Stomach (tissue), 9 donors: ENCODE measurements around the gene MLXIPL. TPM values are rescaled to one million over a fixed set of nuclear protein-coding genes. Genes with fewer than 3 reads are reported as not detected.
"Not testable (repeated sequence)": the region's sequence is repeated elsewhere in the genome, so short reads cannot be mapped to it uniquely, and the experiment has no call there.

Experiments
- DNase-seq, 2 donors: peaks; one replicate each; pipeline versions ENCODE4 v3.0.0 to v3.0.0-alpha.2; 2013 to 2019
- H3K27ac ChIP-seq, 5 donors: fragments of 200-600 bp in 4 of 5; sonication (generic) in 4 of 5; one replicate each; pipeline ENCODE4 v1.5.1; 2013 to 2019; ENCODE audit warnings: mild to moderate bottlenecking in 1 of 5, moderate library complexity in 1 of 5
- H3K27me3 ChIP-seq, 3 donors: fragments of 200-600 bp; sonication (generic); one replicate each; pipeline ENCODE4 v1.5.1; 2017 to 2019; ENCODE audit warnings: mixed run types in 1 of 3
- H3K36me3 ChIP-seq, 4 donors: fragments of 200-600 bp; sonication (generic); 1 replicate in 3 of 4; 2 replicates in 1 of 4; pipeline ENCODE4 v1.5.1; 2016 to 2019
- H3K4me1 ChIP-seq, 4 donors: fragments of 200-600 bp; sonication (generic); one replicate each; pipeline ENCODE4 v1.5.1; 2016 to 2019
- H3K4me3 ChIP-seq, 4 donors: fragments of 200-600 bp; sonication (generic) in 3 of 4; one replicate each; pipeline ENCODE4 v1.5.1; 2016 to 2019; ENCODE audit warnings: mild to moderate bottlenecking in 1 of 4
- H3K9me3 ChIP-seq, 4 donors: fragments of 200-600 bp; sonication (generic); one replicate each; pipeline ENCODE4 v1.5.1; 2016 to 2019
- CTCF ChIP-seq, 7 experiments: fragments of 450-650 bp in 4 of 7; fragments of 200-600 bp in 3 of 7; sonication (generic) in 3 of 7; IDR thresholded peaks; one replicate each; pipeline ENCODE4 v1.5.1; 2016 to 2019; ENCODE audit warnings: antibody characterized with exemption in 7 of 7, control low read depth in 2 of 7, mild to moderate bottlenecking in 1 of 7
- EP300 ChIP-seq: sonication (generic); formaldehyde crosslinking; IDR thresholded peaks from one replicate; pipeline ENCODE4 v1.6.1; 2017; ENCODE audit warnings: antibody characterized with exemption
- POLR2A ChIP-seq, 4 donors: fragments of 450-650 bp; IDR thresholded peaks; one replicate each; pipeline ENCODE4 v1.6.1; 2016; ENCODE audit warnings: antibody characterized with exemption in 4 of 4, control low read depth in 2 of 4, mild to moderate bottlenecking in 1 of 4, moderate library complexity in 1 of 4
- POLR2AphosphoS5 ChIP-seq, 3 donors: sonication (generic); formaldehyde crosslinking; IDR thresholded peaks; one replicate each; pipeline ENCODE4 v1.6.1; 2016; ENCODE audit warnings: antibody characterized with exemption in 3 of 3
- WGBS, 5 donors: extraction: QIAGEN DNeasy Blood & Tissue Kit in 3 of 5; methylation state at CpG; one replicate each; pipeline versions ENCODE4 v1.1.5 to v1.1.7; 2013 to 2018; 5-methylcytosine and 5-hydroxymethylcytosine counted together
- intact Hi-C: fragments of 100-400 bp; cut with DNase I; formaldehyde crosslinking; loops from one replicate; pipeline ENCODE4 v1.15.1; 2023; ENCODE audit warnings: low total_unique reads
- polyA plus RNA-seq, 3 donors: library from polyadenylated mRNA; stranded (reverse); fragments of 200-250 nt; gene quantifications; one replicate each; pipeline ENCODE4 v1.2.3, GENCODE V29; 2013
- total RNA-seq, 5 donors: library from RNA; depleted of rRNA; stranded (reverse); fragments of >200 nt; gene quantifications; one replicate each; pipeline versions ENCODE4 v1.1.0 to v1.2.3, GENCODE V29; 2014 to 2016
- donor health status: healthy with polysubstance abuse.
- donor health status: Bipolar disorder and iron deficiency.
- donor health status: healthy.

The MLXIPL gene
- total and polyA plus RNA-seq, 8 donors: 2.4 to 102 (median 9.2) TPM

- WGBS, 5 donors: 64 to 81% (median 71%) methylated on average over 4 of the region's 4 CpGs
- Histone ChIP-seq H3K4me3 (no peak overlapping the region), H3K4me1 (peaks cover 8 to 23% (median 14%) of the 10 kb centered on the region in 4 donors), H3K36me3 (no peaks in the 10 kb centered on the region), H3K9me3 (no peaks in the 10 kb centered on the region), H3K27me3 (peaks cover 0 to 49% (median 33%) of the 10 kb centered on the region in 3 donors), H3K27ac (no peak overlapping the region)
- TF ChIP-seq POLR2AphosphoS5 (IDR thresholded peaks at IDR 0.05): no peak
- TF ChIP-seq CTCF (IDR thresholded peaks at IDR 0.05): no peak
- no peak for TF ChIP-seq POLR2A (IDR thresholded peaks at IDR 0.05)
- TF ChIP-seq EP300: no peak
- intact Hi-C loops: no loop called here
- DNase-seq: peak in 1 of 2 donors; percentile 46
Observed at GRCh38 chr7:73618538-73618937, 5.8 kb downstream of the MLXIPL start.

GRCh38 chr7:73617520-73617919 is 6.8 kb downstream of the MLXIPL start:
- intact Hi-C loops, H3K4me3 ChIP-seq, H3K9me3 ChIP-seq, H3K27ac ChIP-seq, DNase-seq, H3K36me3 ChIP-seq: not testable (repeated sequence)
- Histone ChIP-seq H3K27me3 (peaks cover 0 to 49% (median 30%) of the 10 kb centered on the region in 3 donors), H3K4me1 (peaks cover 0 to 22% (median 9%) of the 10 kb centered on the region in 4 donors)
- WGBS, 5 donors: 91 to 98% (median 94%) methylated on average over 9 of the region's 9 CpGs

GRCh38 chr7:73615886-73616285 is 8.4 kb downstream of the MLXIPL start:
- WGBS, 5 donors: 54 to 81% (median 75%) methylated on average over 3 to 4 of the region's 4 CpGs
- no peak overlapping the region for H3K27ac ChIP-seq
- no peaks in the 10 kb centered on the region for H3K9me3 ChIP-seq

GRCh38 chr7:73614937-73615336 is 9.4 kb downstream of the MLXIPL start:
- intact Hi-C loops, H3K9me3 ChIP-seq, H3K27ac ChIP-seq, DNase-seq, H3K4me3 ChIP-seq, H3K36me3 ChIP-seq: not testable (repeated sequence)
- Histone ChIP-seq H3K4me1 (peaks cover 0 to 19% (median 8%) of the 10 kb centered on the region in 4 donors), H3K27me3 (peaks cover 0 to 46% (median 16%) of the 10 kb centered on the region in 3 donors)
- 72 to 81% (median 78%) methylated on average over 10 of the region's 10 CpGs for WGBS, 5 donors

More at GRCh38 chr7:73615886-73616285, 8.4 kb downstream of the MLXIPL start:
- no peaks in the 10 kb centered on the region for H3K36me3 ChIP-seq
- no peak overlapping the region for H3K4me3 ChIP-seq
- no peak for DNase-seq
- H3K27me3 ChIP-seq: peaks cover 0 to 46% (median 16%) of the 10 kb centered on the region in 3 donors
- TF ChIP-seq CTCF (IDR thresholded peaks at IDR 0.05): no peak
- no peak for TF ChIP-seq EP300
- no peak for TF ChIP-seq POLR2AphosphoS5 (IDR thresholded peaks at IDR 0.05)
- TF ChIP-seq POLR2A (IDR thresholded peaks at IDR 0.05): no peak
- intact Hi-C loops: no loop called here
- H3K4me1 ChIP-seq: peaks cover 0 to 19% (median 8%) of the 10 kb centered on the region in 4 donors

- H3K9me3 ChIP-seq: no peaks in the 10 kb centered on the region
- 44 to 55% (median 47%) methylated on average over 14 of the region's 14 CpGs for WGBS, 5 donors
- no peaks in the 10 kb centered on the region for H3K36me3 ChIP-seq
- H3K4me1 ChIP-seq: peaks cover 0 to 19% (median 8%) of the 10 kb centered on the region in 4 donors
- no peak overlapping the region for H3K4me3 ChIP-seq
- no peak overlapping the region for H3K27ac ChIP-seq
- intact Hi-C loops: no loop called here
- TF ChIP-seq POLR2AphosphoS5 (IDR thresholded peaks at IDR 0.05) (no peak), POLR2A (IDR thresholded peaks at IDR 0.05) (no peak), CTCF (IDR thresholded peaks at IDR 0.05) (no peak), EP300 (no peak)
- peak in 1 of 2 donors; percentile 50 for DNase-seq
- peaks cover 0 to 46% (median 16%) of the 10 kb centered on the region in 3 donors for H3K27me3 ChIP-seq
Observed at GRCh38 chr7:73613954-73614735, 10.2 kb downstream of the MLXIPL start.
